MCF 10A (cell line): ENCODE measurements around the gene C9orf57. TPM values are rescaled to one million over a fixed set of nuclear protein-coding genes. Genes with fewer than 3 reads are reported as not detected.

ENCODE experiments used
- BruUV-seq: library from RNA; stranded (reverse); fragments of 400-500 nt; replicated peaks from 2 replicates; lab custom pipeline; 2021; lab: Mats Ljungman, UMichigan
- CTCF ChIA-PET: fragments of 300-600 bp; sonication (Branson Sonifier 250); formaldehyde crosslinking; extraction: SDS; loops from one replicate; lab custom pipeline; 2021; ENCODE audit warnings: antibody characterized with exemption, inconsistent platforms; lab: Yijun Ruan, JAX
- POLR2A ChIA-PET: fragments of 300-600, 350-650 bp; sonication (Branson Sonifier 250); formaldehyde crosslinking; extraction: SDS; loops from one replicate; lab custom pipeline; 2020; ENCODE audit warnings: antibody characterized with exemption, inconsistent platforms; lab: Yijun Ruan, JAX
- DNase-seq: peaks from one replicate; pipeline ENCODE4 v3.0.0-alpha.2; 2018; ENCODE audit not compliant: unreplicated experiment
- H3K27ac Mint-ChIP-seq: one replicate; pipeline ENCODE4 v1.8.0; 2022; ENCODE audit warnings: mild to moderate bottlenecking, low read depth, mixed read lengths; ENCODE audit not compliant: unreplicated experiment
- H3K27me3 Mint-ChIP-seq: one replicate; pipeline ENCODE4 v1.8.0; 2022; ENCODE audit warnings: mixed read lengths; ENCODE audit not compliant: insufficient read depth, unreplicated experiment
- H3K36me3 Mint-ChIP-seq: one replicate; pipeline ENCODE4 v1.8.0; 2022; ENCODE audit warnings: mild to moderate bottlenecking, moderate library complexity, mixed read lengths; ENCODE audit not compliant: insufficient read depth, unreplicated experiment
- H3K4me1 Mint-ChIP-seq: one replicate; pipeline ENCODE4 v1.8.0; 2022; ENCODE audit warnings: mixed read lengths; ENCODE audit not compliant: insufficient read depth, unreplicated experiment
- H3K4me3 Mint-ChIP-seq: one replicate; pipeline ENCODE4 v1.8.0; 2022; ENCODE audit warnings: mild to moderate bottlenecking, moderate library complexity, mixed read lengths; ENCODE audit not compliant: unreplicated experiment
- H3K9me3 Mint-ChIP-seq: one replicate; pipeline ENCODE4 v1.8.0; 2022; ENCODE audit warnings: mixed read lengths; ENCODE audit not compliant: unreplicated experiment
- CTCF ChIP-seq: fragments of 200-600 bp; IDR thresholded peaks from one replicate; pipeline ENCODE4 v1.8.0; 2022; ENCODE audit warnings: antibody characterized with exemption, mild to moderate bottlenecking; ENCODE audit not compliant: unreplicated experiment
- intact Hi-C: fragments of 100-400 bp; cut with micrococcal nuclease; formaldehyde crosslinking; loops from 2 replicates; pipeline ENCODE4 v1.14.1; 2022
- total RNA-seq: library from RNA; stranded (reverse); gene quantifications from 2 replicates; pipeline ENCODE4 v1.2.3, GENCODE V29; 2022

The C9orf57 gene
- total RNA-seq, 1 experiment from 2014 or later: not detected

- no peaks in the 10 kb centered on the region for H3K27me3 Mint-ChIP-seq
- CTCF ChIA-PET: interaction anchor here (1.3 kb wide), 1 partner anchor 228 kb away, joined by 3 read pairs; no protein-coding TSS in a partner anchor
- no peak overlapping the region for H3K4me3 Mint-ChIP-seq
- POLR2A ChIA-PET: no interaction called here
- no peak overlapping the region for H3K27ac Mint-ChIP-seq
- no peak for TF ChIP-seq CTCF
- H3K9me3 Mint-ChIP-seq: no peaks in the 10 kb centered on the region
- peaks cover 12% of the 10 kb centered on the region for H3K4me1 Mint-ChIP-seq
- DNase-seq: no peak
- BruUV-seq: no TSS peak
- intact Hi-C loops: no loop called here
- H3K36me3 Mint-ChIP-seq: peaks cover 6% of the 10 kb centered on the region
Measured at GRCh38 chr9:72043576-72043975, 16.8 kb downstream of the C9orf57 start.

GRCh38 chr9:72042928-72043327 lies 17.5 kb downstream of the C9orf57 start:
- Mint-ChIP-seq H3K27ac (no peak overlapping the region), H3K27me3 (no peaks in the 10 kb centered on the region), H3K4me3 (no peak overlapping the region), H3K36me3 (peaks cover 6% of the 10 kb centered on the region), H3K9me3 (no peaks in the 10 kb centered on the region), H3K4me1 (peaks cover 12% of the 10 kb centered on the region)
- TF ChIP-seq CTCF: no peak
- ChIA-PET POLR2A (interaction anchor here (0.5 kb wide), 1 partner anchor 55 kb away, joined by 3 read pairs; no protein-coding TSS in a partner anchor), CTCF (interaction anchor here (0.6 to 0.9 kb wide), 2 partner anchors 18 to 779 kb away, joined by 3 to 4 read pairs; no protein-coding TSS in a partner anchor)
- no TSS peak for BruUV-seq
- intact Hi-C loops: no loop called here
- no peak for DNase-seq

GRCh38 chr9:72041775-72042194 lies 18.6 kb downstream of the C9orf57 start:
- Mint-ChIP-seq H3K4me3 (peak overlapping the region; percentile 7), H3K27ac (peak overlapping the region; percentile 33), H3K27me3 (no peaks in the 10 kb centered on the region), H3K4me1 (peaks cover 12% of the 10 kb centered on the region), H3K36me3 (peaks cover 6% of the 10 kb centered on the region), H3K9me3 (no peaks in the 10 kb centered on the region)
- TF ChIP-seq CTCF: no peak
- no TSS peak for BruUV-seq
- intact Hi-C loops: no loop called here
- peak; percentile 96 for DNase-seq
- ChIA-PET POLR2A (interaction anchor here (0.6 to 1.5 kb wide), 3 partner anchors 99 to 230 kb away, joined by 3 to 5 read pairs (median 3); no protein-coding TSS in a partner anchor), CTCF (interaction anchor here (0.7 to 6.8 kb wide), 5 partner anchors 15 to 980 kb away, joined by 3 to 242 read pairs (median 3); no protein-coding TSS in a partner anchor)

- no peak for TF ChIP-seq CTCF
- CTCF ChIA-PET: interaction anchor here (1.3 to 6.8 kb wide), 3 partner anchors 14 to 782 kb away, joined by 3 to 242 read pairs (median 101); no protein-coding TSS in a partner anchor
- DNase-seq: no peak
- Mint-ChIP-seq H3K4me3 (peak overlapping the region; percentile 7), H3K4me1 (peaks cover 12% of the 10 kb centered on the region), H3K9me3 (no peaks in the 10 kb centered on the region), H3K36me3 (peaks cover 6% of the 10 kb centered on the region), H3K27me3 (no peaks in the 10 kb centered on the region), H3K27ac (peak overlapping the region; percentile 33)
- POLR2A ChIA-PET: interaction anchor here (0.6 to 1.5 kb wide), 2 partner anchors 151 to 231 kb away, joined by 3 to 5 read pairs; no protein-coding TSS in a partner anchor
- intact Hi-C loops: no loop called here
- no TSS peak for BruUV-seq
Measured at GRCh38 chr9:72041369-72041768, 19.0 kb downstream of the C9orf57 start.
